Measurements from ENCODE around the gene B3GALT4. TPM values are rescaled to one million over a fixed set of nuclear protein-coding genes. Genes with fewer than 3 reads are reported as not detected.

The B3GALT4 gene
- total and polyA plus RNA-seq, 2 of the 13 experiments (the other 11 are each of a cell fraction or from before 2014, with no cell fraction given) = 0.04 to 0.27 TPM

- TF ChIP-seq IKZF5 (CRISPR knock-in tag; IDR thresholded peaks at IDR 0.05) (peak; percentile 69), ZNF777 (CRISPR knock-in tag; IDR thresholded peaks at IDR 0.05) (no peak), CBX1 (IDR thresholded peaks at IDR 0.05; ENCODE audit: low read depth) (peak; percentile 23), ZNF407 (CRISPR knock-in tag; IDR thresholded peaks at IDR 0.05; ENCODE audit: not compliant biosample characterization) (peak; percentile 77), ZNF652 (CRISPR knock-in tag; IDR thresholded peaks at IDR 0.05; ENCODE audit: borderline replicate concordance, low read depth) (no peak), RNF2 (conservative IDR thresholded peaks at IDR 0.05; ENCODE audit: low read depth) (0 out of 2 replicates have a peak, but pooled peaks have one; percentile 45)
- TF ChIP-seq, protein P1, sequence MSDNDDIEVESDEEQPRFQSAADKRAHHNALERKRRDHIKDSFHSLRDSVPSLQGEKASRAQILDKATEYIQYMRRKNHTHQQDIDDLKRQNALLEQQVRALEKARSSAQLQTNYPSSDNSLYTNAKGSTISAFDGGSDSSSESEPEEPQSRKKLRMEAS (IDR thresholded peaks at IDR 0.05) = 0 out of 2 replicates have a peak, but pooled peaks have one; percentile 76
- TF ChIP-seq, protein P2, sequence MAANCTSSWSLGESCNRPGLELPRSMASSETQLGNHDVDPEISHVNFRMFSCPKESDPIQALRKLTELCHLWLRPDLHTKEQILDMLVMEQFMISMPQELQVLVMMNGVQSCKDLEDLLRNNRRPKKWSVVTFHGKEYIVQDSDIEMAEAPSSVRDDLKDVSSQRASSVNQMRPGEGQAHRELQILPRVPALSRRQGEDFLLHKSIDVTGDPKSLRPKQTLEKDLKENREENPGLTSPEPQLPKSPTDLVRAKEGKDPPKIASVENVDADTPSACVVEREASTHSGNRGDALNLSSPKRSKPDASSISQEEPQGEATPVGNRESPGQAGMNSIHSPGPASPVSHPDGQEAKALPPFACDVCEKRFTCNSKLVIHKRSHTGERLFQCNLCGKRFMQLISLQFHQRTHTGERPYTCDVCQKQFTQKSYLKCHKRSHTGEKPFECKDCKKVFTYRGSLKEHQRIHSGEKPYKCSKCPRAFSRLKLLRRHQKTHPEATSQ (CRISPR knock-in tag; IDR thresholded peaks at IDR 0.05; ENCODE audit: borderline replicate concordance) = peak; percentile 77; the same call in 1 of the 2 replicates
These were observed 27.8 kb upstream of the B3GALT4 start (continued) for GRCh38 chr6:33248932-33249731.
